ENCODE results near the gene ATP6V0A4.

- TF ChIP-seq CTCF (conservative IDR thresholded peaks at IDR 0.05) = no peak
- no peak for TF ChIP-seq EZH2 (IDR thresholded peaks at IDR 0.05; ENCODE audit: low read depth)
Measured at GRCh38 chr7:138656952-138657351, 141.0 kb downstream of the ATP6V0A4 start.
